Smooth muscle cell (in vitro differentiated cells): ENCODE measurements around the gene CFAP77. TPM values are rescaled to one million over a fixed set of nuclear protein-coding genes. Genes with fewer than 3 reads are reported as not detected.
"Not testable (repeated sequence)": the region's sequence is repeated elsewhere in the genome, so short reads cannot be mapped to it uniquely, and the experiment has no call there.

ENCODE experiments used
- DNase-seq: peaks from one replicate; lab custom pipeline; 2025; ENCODE audit not compliant: unreplicated experiment; lab: John Stamatoyannopoulos, UW
- H2AFZ ChIP-seq: fragments of 200-600 bp; sonication (generic); 2 replicates; pipeline ENCODE4 v1.6.0; 2016; ENCODE audit warnings: antibody characterized with exemption, low read depth, mild to moderate bottlenecking
- H3F3A ChIP-seq: fragments of 200-600 bp; sonication (generic); 2 replicates; pipeline ENCODE4 v1.6.0; 2017; ENCODE audit warnings: antibody characterized with exemption, low read depth
- H3K27ac ChIP-seq: fragments of 200-600 bp; sonication (generic); 2 replicates; pipeline ENCODE4 v1.5.1; 2016; ENCODE audit warnings: low read depth, mild to moderate bottlenecking
- H3K27me3 ChIP-seq: fragments of 200-600 bp; sonication (generic); 2 replicates; pipeline ENCODE4 v1.6.1; 2016; ENCODE audit warnings: low read depth, mild to moderate bottlenecking
- H3K36me3 ChIP-seq: fragments of 200-600 bp; sonication (generic); 2 replicates; pipeline ENCODE4 v1.5.1; 2016; ENCODE audit warnings: low read depth
- H3K4me1 ChIP-seq: fragments of 200-600 bp; sonication (generic); 2 replicates; pipeline ENCODE4 v1.5.1; 2016; ENCODE audit warnings: low read depth
- H3K4me2 ChIP-seq: fragments of 200-600 bp; sonication (generic); 2 replicates; pipeline ENCODE4 v1.6.0; 2016; ENCODE audit warnings: mild to moderate bottlenecking
- H3K4me3 ChIP-seq: fragments of 200-600 bp; sonication (generic); 2 replicates; pipeline ENCODE4 v1.5.1; 2016; ENCODE audit warnings: mild to moderate bottlenecking
- H3K79me2 ChIP-seq: fragments of 200-600 bp; sonication (generic); 2 replicates; pipeline ENCODE4 v1.6.0; 2016; ENCODE audit warnings: low read depth, mild to moderate bottlenecking
- H3K9ac ChIP-seq: fragments of 200-600 bp; sonication (generic); 2 replicates; pipeline ENCODE4 v1.6.0; 2016; ENCODE audit warnings: low read depth
- H3K9me3 ChIP-seq: fragments of 200-600 bp; sonication (generic); replicated peaks from 2 replicates; pipeline ENCODE4 v1.5.1; 2016; ENCODE audit warnings: low read depth
- H4K20me1 ChIP-seq: fragments of 200-600 bp; sonication (generic); 2 replicates; pipeline ENCODE4 v1.6.0; 2016; ENCODE audit warnings: low read depth
- WGBS: methylation state at CpG from one replicate; pipeline ENCODE4 v1.1.7; 2016; ENCODE audit warnings: low lambda C conversion rate; 5-methylcytosine and 5-hydroxymethylcytosine counted together
- polyA plus RNA-seq: library from polyadenylated mRNA; unstranded; fragments of >200 nt; fragmentation: Nextera tagmentation; extraction: Ambion mirVana; gene quantifications from 2 replicates; pipeline ENCODE4 v1.2.1, GENCODE V29; 2016
- total RNA-seq: library from RNA; depleted of rRNA; stranded (reverse); fragments of >200 nt; gene quantifications from 2 replicates; pipeline ENCODE4 v1.2.3, GENCODE V29; 2014
- TF ChIP-seq, protein P1 (sequence below): fragments of 200-600 bp; sonication (generic); IDR thresholded peaks from 2 replicates; pipeline ENCODE4 v1.5.1; 2017; ENCODE audit warnings: borderline replicate concordance, mild to moderate bottlenecking, antibody characterized with exemption; ENCODE audit not compliant: insufficient read depth, poor library complexity, severe bottlenecking

CFAP77 gene
- total and polyA plus RNA-seq, 2 experiments from 2014 or later: 0.31 TPM; not detected in 1

DNA sequence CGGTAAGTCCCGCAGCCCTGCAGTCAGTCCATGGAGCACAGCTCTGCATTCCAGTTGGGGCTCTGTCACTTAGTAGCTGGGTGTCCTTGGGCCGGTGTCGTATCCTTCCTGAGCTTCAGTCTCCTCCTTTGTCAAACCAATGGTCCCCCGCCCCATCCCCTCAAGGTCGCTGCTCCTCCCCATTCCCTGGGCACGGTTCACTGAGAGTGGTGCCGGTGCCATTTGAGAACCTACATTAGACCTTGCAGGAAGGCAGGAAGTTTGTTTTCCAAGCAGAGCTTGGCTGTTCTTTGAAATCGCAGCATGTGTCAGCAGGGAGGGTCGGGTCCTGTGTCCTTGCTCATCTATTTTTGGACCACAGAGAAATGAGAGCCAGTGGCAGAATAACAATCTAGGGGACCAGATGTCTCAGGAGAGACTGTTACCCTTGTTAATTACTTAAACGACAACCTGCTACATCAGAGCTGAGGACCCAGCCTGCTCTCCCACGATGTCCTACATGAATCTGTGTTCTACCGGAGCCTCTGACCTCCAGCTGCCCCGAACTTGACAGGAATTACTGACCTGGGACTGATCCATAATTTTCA lies 150.7 kb downstream of the CFAP77 start:
- Histone ChIP-seq H3K4me2 (no peak overlapping the region), H2AFZ (no peak overlapping the region), H3K79me2 (no peaks in the 10 kb centered on the region), H3K4me1 (peaks cover 12% of the 10 kb centered on the region), H3K4me3 (no peak overlapping the region), H3K27ac (no peak overlapping the region), H3K9ac (no peak overlapping the region), H3K27me3 (peaks cover 28% of the 10 kb centered on the region), H3K9me3 (no peaks in the 10 kb centered on the region), H4K20me1 (no peaks in the 10 kb centered on the region), H3F3A (no peaks in the 10 kb centered on the region), H3K36me3 (no peaks in the 10 kb centered on the region)
- TF ChIP-seq, protein P1, sequence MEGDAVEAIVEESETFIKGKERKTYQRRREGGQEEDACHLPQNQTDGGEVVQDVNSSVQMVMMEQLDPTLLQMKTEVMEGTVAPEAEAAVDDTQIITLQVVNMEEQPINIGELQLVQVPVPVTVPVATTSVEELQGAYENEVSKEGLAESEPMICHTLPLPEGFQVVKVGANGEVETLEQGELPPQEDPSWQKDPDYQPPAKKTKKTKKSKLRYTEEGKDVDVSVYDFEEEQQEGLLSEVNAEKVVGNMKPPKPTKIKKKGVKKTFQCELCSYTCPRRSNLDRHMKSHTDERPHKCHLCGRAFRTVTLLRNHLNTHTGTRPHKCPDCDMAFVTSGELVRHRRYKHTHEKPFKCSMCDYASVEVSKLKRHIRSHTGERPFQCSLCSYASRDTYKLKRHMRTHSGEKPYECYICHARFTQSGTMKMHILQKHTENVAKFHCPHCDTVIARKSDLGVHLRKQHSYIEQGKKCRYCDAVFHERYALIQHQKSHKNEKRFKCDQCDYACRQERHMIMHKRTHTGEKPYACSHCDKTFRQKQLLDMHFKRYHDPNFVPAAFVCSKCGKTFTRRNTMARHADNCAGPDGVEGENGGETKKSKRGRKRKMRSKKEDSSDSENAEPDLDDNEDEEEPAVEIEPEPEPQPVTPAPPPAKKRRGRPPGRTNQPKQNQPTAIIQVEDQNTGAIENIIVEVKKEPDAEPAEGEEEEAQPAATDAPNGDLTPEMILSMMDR: no peak
- WGBS: 79% methylated on average over 14 of the region's 14 CpGs
- DNase-seq: no peak

DNA sequence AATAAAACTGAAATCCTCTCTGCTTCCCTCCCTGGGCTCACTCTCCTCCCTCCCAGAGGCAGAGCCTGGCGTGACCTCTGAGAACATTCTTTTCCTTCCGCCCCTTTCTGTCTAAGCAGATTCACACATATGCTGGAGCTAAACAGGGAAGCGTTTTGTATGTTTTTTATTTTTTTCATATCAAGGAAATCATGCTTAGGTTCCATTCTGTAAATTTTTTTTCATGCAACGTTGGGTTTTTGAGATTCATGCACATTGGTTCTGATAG lies 152.2 kb downstream of the CFAP77 start:
- no peaks in the 10 kb centered on the region for H3F3A ChIP-seq
- WGBS: 79% methylated on average over 4 of the region's 4 CpGs
- no peaks in the 10 kb centered on the region for H3K4me1 ChIP-seq
- H3K9me3 ChIP-seq: no peaks in the 10 kb centered on the region
- H4K20me1 ChIP-seq: no peaks in the 10 kb centered on the region
- H3K4me2 ChIP-seq: no peak overlapping the region
- peaks cover 24% of the 10 kb centered on the region for H3K27me3 ChIP-seq
- H3K9ac ChIP-seq: no peak overlapping the region
- H3K36me3 ChIP-seq: no peaks in the 10 kb centered on the region
- H3K79me2 ChIP-seq: no peaks in the 10 kb centered on the region
- TF ChIP-seq, protein P1: no peak
- no peak overlapping the region for H3K27ac ChIP-seq
- H3K4me3 ChIP-seq: no peak overlapping the region
- DNase-seq: no peak
- no peak overlapping the region for H2AFZ ChIP-seq

DNA sequence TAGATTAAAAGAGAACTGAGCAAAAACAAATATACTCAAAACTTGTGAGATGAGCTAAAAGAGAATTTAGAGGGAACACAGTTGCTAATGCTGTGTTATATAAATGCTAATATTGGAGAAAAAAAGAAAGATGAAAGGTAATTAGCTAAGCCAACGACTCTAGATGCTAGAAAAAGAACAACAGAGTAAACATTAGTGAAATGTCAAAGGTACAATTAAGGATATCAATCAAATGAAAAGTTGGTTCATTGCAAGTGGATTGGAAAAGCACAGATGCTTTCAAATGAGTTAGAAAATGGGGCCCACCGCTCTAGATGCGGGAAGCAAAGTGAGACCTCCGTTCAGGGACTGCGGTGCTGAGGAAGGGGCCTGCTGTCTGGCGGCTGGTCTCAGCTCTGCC lies 154.5 kb downstream of the CFAP77 start:
- TF ChIP-seq, protein P1: no peak
- no peak overlapping the region for H2AFZ ChIP-seq
- no peaks in the 10 kb centered on the region for H3F3A ChIP-seq
- H3K9me3 ChIP-seq: no peaks in the 10 kb centered on the region
- no peak overlapping the region for H3K4me2 ChIP-seq
- H3K4me1 ChIP-seq: no peaks in the 10 kb centered on the region
- no peaks in the 10 kb centered on the region for H3K79me2 ChIP-seq
- no peaks in the 10 kb centered on the region for H4K20me1 ChIP-seq
- no peak for DNase-seq
- H3K4me3 ChIP-seq: no peak overlapping the region
- H3K36me3 ChIP-seq: no peaks in the 10 kb centered on the region
- H3K9ac ChIP-seq: no peak overlapping the region
- peaks cover 28% of the 10 kb centered on the region for H3K27me3 ChIP-seq
- WGBS: 83% methylated on average over 6 of the region's 6 CpGs
- no peak overlapping the region for H3K27ac ChIP-seq

DNA sequence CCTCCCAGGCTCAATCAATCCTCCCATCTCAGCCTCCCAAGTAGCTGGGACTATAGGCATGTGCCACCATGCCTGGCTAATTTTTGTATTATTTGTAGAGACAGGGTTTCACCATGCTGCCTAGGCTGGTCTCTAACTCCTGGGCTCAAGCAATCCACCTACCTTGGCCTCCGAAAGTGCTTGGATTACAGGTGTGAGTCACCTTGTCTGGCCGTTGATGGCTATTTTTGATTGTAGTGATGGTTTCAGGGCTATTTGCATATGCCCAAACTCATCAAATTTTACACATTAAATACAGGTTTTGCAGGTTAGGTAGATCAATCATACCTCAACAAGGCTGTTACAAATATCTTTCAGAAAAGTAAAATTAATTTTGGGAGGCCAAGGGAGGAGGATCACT lies 158.8 kb downstream of the CFAP77 start:
- not testable (repeated sequence) for H3K9ac ChIP-seq, H3K36me3 ChIP-seq, H3F3A ChIP-seq, DNase-seq, H3K27me3 ChIP-seq, H3K4me3 ChIP-seq, H4K20me1 ChIP-seq, H3K27ac ChIP-seq, H2AFZ ChIP-seq, H3K4me1 ChIP-seq, H3K79me2 ChIP-seq, H3K4me2 ChIP-seq, H3K9me3 ChIP-seq
- WGBS: 74% methylated on average over 2 of the region's 2 CpGs
